ENCODE measurements around the gene GJD3. TPM values are rescaled to one million over a fixed set of nuclear protein-coding genes. Genes with fewer than 3 reads are reported as not detected.

Gene GJD3
- total and polyA plus RNA-seq, 3 donors from 2014 or later = 2.1 to 2.6 TPM; not detected in 1

DNA sequence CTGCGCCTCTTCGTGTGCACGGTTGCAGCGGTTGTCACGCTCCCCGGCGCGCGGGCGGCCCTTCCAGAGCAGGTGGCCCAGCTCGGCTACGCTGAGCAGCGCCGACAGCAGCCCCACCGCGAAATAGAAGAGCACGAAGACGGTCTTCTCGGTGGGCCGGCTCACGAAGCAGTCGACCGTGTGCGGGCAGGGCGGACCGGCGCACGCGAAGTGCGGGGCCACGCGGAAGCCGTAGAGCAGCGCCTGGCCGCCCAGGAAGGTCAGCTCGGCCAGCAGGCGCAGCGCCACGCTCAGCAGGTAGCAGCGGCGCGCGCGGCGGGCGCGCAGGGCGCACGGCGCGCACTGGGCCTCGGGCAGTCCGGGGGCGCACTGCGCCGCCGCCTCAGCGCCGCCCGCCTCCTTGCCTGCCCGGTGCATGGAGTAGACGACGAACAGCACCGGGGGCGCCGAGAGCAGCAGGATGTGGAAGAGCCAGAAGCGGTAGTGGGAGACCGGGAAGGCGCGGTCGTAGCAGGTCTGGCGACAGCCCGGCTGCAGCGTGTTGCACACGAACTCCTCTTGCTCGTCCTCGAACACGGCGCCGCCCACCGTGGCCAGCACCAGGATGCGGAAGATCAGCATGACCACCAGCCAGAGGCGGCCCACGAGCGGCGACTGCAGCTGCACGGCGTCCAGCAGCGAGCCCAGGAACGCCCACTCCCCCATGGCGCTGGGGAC, 1.3 kb downstream of the GJD3 start:
- no peak for DNase-seq
- 1% methylated on average over 16 to 38 of the region's 91 CpGs for WGBS, 2 donors
- TF ChIP-seq POLR2A (IDR thresholded peaks at IDR 0.05) = no peak
- Histone ChIP-seq H3K4me1 (peaks cover 8% of the 10 kb centered on the region), H3K4me3 (peak overlapping the region; percentile 51 to 53), H3K9me3 (no peaks in the 10 kb centered on the region), H3K36me3 (ENCODE audit: low read depth, missing control alignments) (no peaks in the 10 kb centered on the region), H3K27ac (no peak overlapping the region), H3K27me3 (no peaks in the 10 kb centered on the region)
- intact Hi-C loops (cut with DNase I; ENCODE audit: low total_unique reads) = no loop called here

DNA sequence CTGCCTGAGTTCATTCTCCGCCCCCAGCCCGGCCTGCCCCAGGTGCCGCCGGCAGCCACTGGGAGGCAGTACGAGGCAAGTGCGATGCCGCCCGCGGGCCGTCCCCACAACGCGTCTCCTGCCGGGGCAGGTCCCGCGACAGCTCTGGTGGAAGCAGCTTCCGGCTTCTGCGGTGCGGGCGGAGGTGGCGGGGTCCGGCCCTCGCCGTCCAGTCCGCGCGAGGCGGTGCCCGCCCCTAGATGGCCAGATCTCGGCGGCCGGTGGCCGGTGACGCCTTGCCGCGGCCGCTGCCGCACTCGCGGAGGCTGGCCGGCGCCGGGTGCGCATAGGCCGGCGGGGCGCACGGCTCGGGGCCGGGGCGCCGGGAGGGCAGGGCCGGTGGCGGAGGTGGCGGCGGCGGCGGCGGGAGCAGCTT, 1.8 kb downstream of the GJD3 start:
- Histone ChIP-seq H3K27ac (no peak overlapping the region), H3K4me3 (peak overlapping the region; percentile 51 to 53), H3K27me3 (no peaks in the 10 kb centered on the region), H3K9me3 (no peaks in the 10 kb centered on the region), H3K4me1 (peaks cover 14% of the 10 kb centered on the region), H3K36me3 (ENCODE audit: low read depth, missing control alignments) (no peaks in the 10 kb centered on the region)
- intact Hi-C loops (cut with DNase I; ENCODE audit: low total_unique reads) = no loop called here
- peak; percentile 80 for DNase-seq
- 0 to 2% methylated on average over 8 to 47 of the region's 58 CpGs for WGBS, 2 donors
- no peak for TF ChIP-seq POLR2A (IDR thresholded peaks at IDR 0.05)
- TF ChIP-seq, protein P1, sequence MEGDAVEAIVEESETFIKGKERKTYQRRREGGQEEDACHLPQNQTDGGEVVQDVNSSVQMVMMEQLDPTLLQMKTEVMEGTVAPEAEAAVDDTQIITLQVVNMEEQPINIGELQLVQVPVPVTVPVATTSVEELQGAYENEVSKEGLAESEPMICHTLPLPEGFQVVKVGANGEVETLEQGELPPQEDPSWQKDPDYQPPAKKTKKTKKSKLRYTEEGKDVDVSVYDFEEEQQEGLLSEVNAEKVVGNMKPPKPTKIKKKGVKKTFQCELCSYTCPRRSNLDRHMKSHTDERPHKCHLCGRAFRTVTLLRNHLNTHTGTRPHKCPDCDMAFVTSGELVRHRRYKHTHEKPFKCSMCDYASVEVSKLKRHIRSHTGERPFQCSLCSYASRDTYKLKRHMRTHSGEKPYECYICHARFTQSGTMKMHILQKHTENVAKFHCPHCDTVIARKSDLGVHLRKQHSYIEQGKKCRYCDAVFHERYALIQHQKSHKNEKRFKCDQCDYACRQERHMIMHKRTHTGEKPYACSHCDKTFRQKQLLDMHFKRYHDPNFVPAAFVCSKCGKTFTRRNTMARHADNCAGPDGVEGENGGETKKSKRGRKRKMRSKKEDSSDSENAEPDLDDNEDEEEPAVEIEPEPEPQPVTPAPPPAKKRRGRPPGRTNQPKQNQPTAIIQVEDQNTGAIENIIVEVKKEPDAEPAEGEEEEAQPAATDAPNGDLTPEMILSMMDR (IDR thresholded peaks at IDR 0.05) = peak; percentile 11 to 56 (median 41)

DNA sequence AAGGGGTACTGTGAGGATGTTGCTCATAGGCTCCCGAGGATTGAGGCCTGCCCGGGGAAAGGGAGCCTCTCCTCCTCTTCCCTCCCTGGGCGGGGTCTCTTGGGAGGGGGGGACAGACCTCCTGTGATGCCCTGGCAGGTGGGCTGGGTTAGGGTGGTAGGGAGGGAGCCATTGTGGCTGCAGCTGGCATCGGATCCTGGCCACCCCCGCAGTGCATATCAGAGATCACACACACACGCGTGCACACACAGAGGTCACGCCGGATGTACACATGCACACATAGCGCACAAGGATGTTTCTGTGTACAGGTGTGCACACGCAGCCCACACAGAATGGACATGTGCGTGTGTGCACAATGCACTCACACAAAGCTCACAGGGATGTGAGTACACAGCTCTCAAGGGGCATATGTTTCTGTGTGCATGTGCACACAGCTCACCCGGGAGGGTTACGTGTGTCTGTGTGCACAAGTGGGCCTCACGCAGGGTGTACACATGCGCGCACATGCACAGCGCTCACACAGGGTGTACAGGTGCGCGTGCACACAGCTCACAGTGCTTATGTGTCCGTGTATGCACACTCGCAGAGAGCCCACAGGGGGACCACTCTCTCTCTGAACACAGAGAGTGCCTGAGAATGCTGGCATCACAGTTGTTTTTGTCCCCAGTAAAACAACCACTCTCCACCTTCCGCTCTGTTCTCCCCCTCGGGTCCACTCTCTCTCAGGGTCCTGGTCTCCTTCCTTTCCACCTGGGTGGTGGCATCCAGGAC, 2.4 kb downstream of the GJD3 start:
- no peak overlapping the region for H3K27ac ChIP-seq
- intact Hi-C loops (cut with DNase I; ENCODE audit: low total_unique reads) = no loop called here
- peak overlapping the region; percentile 51 to 53 for H3K4me3 ChIP-seq

GRCh38 chr17:40361063-40361924, 3.2 kb downstream of the GJD3 start:
- intact Hi-C loops (cut with DNase I; ENCODE audit: low total_unique reads) = no loop called here
- 60 to 62% methylated on average over 27 to 32 of the region's 32 CpGs for WGBS, 2 donors
- TF ChIP-seq POLR2A (IDR thresholded peaks at IDR 0.05) = no peak
- TF ChIP-seq, protein P1 (IDR thresholded peaks at IDR 0.05) = no peak

More for the DNA sequence above, 2.4 kb downstream of the GJD3 start:
- 38 to 61% methylated on average over 10 to 23 of the region's 24 CpGs for WGBS, 2 donors
- Histone ChIP-seq H3K27me3 (no peaks in the 10 kb centered on the region), H3K36me3 (ENCODE audit: low read depth, missing control alignments) (no peaks in the 10 kb centered on the region), H3K4me1 (peaks cover 18% of the 10 kb centered on the region), H3K9me3 (no peaks in the 10 kb centered on the region)
- TF ChIP-seq POLR2A (IDR thresholded peaks at IDR 0.05) = no peak
- TF ChIP-seq, protein P1 (IDR thresholded peaks at IDR 0.05) = no peak
- no peak for DNase-seq

DNA sequence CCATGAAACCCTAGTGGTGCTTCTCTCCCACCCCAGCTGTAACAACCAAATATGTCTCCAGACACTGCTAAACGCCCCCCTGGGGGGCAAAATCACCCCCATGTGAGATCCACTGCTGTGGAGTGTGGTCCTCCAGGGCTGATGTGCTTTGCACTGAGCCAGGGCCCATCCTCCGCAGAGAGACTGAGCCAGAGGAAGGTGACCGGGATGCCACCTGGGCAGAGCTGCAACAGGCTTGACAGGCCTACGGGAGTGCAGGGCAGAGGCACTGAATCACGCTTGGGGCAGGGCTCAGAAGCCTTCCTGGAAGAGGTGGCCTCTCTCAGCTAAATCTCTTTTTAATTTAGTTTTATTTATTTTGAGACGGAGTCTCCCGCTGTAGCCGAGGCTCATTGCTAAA, 4.4 kb downstream of the GJD3 start:
- intact Hi-C loops (cut with DNase I; ENCODE audit: low total_unique reads) = no loop called here
- Histone ChIP-seq H3K9me3 (no peaks in the 10 kb centered on the region), H3K4me3 (no peak overlapping the region), H3K27ac (no peak overlapping the region), H3K4me1 (peaks cover 34% of the 10 kb centered on the region), H3K27me3 (no peaks in the 10 kb centered on the region), H3K36me3 (ENCODE audit: low read depth, missing control alignments) (no peaks in the 10 kb centered on the region)
- no peak for TF ChIP-seq POLR2A (IDR thresholded peaks at IDR 0.05)
- TF ChIP-seq, protein P1 (IDR thresholded peaks at IDR 0.05) = no peak
- no peak for DNase-seq
- 92 to 97% methylated on average over 7 to 8 of the region's 8 CpGs for whole genome bisulfite sequencing, 2 donors

More at GRCh38 chr17:40361063-40361924, 3.2 kb downstream of the GJD3 start:
- Histone ChIP-seq H3K4me3 (no peak overlapping the region), H3K9me3 (no peaks in the 10 kb centered on the region), H3K36me3 (ENCODE audit: low read depth, missing control alignments) (no peaks in the 10 kb centered on the region), H3K4me1 (peaks cover 22% of the 10 kb centered on the region), H3K27me3 (no peaks in the 10 kb centered on the region), H3K27ac (no peak overlapping the region)
- DNase-seq = no peak
